HepG2 (cell line): Measurements from ENCODE around the gene DHCR7. TPM values are rescaled to one million over a fixed set of nuclear protein-coding genes. Genes with fewer than 3 reads are reported as not detected.

Source experiments
- ATAC-seq: fragments of 200-7000 bp; cut with Tn5 transposase; 3 replicates; pipeline ENCODE4 v1.9.1; 2020; ENCODE audit warnings: mild to moderate bottlenecking, moderate library complexity
- BruUV-seq: library from RNA; stranded (reverse); fragments of 400-500 nt; replicated peaks from 2 replicates; lab custom pipeline; 2021; lab: Mats Ljungman, UMichigan
- CTCF ChIA-PET: fragments of 300-600 bp; formaldehyde crosslinking; extraction: SDS; loops from one replicate; lab custom pipeline; 2021; ENCODE audit warnings: low total read pairs, inconsistent platforms, low intra/inter-chr PET ratio; lab: Yijun Ruan, JAX
- POLR2A ChIA-PET: fragments of 350-600 bp; sonication (Branson Sonifier 250); formaldehyde crosslinking; loops from one replicate; lab custom pipeline; 2020; ENCODE audit warnings: antibody characterized with exemption, inconsistent platforms; lab: Yijun Ruan, JAX
- DNase-seq: peaks from one replicate; pipeline ENCODE4 v3.0.0-alpha.2; 2015; ENCODE audit warnings: low spot score
- FAIRE-seq: peaks from 3 replicates; lab custom pipeline; 2011; peaks lifted over from hg19 to GRCh38; lab: Jason Lieb, UNC
- H2AFZ ChIP-seq: one replicate; pipeline ENCODE4 v1.6.1; 2011; ENCODE audit warnings: low read length, inconsistent platforms
- H3K27ac ChIP-seq: fragments of 300-600 bp; 3 replicates; pipeline ENCODE4 v1.8.0; 2011; ENCODE audit warnings: mixed run types, mild to moderate bottlenecking, mixed read lengths, low read length, inconsistent platforms; ENCODE audit not compliant: insufficient read depth; ENCODE audit errors: extremely low read length
- H3K27me3 ChIP-seq, 2 experiments: fragments of 200-600 bp in 1 of 2; 2 replicates in 1 of 2; 3 replicates in 1 of 2; pipeline versions ENCODE4 v1.6.0 to v1.8.0; 2011; ENCODE audit warnings: low read length in 2 of 2, mild to moderate bottlenecking in 2 of 2, moderate library complexity in 2 of 2, inconsistent platforms in 1 of 2; ENCODE audit not compliant: insufficient read depth in 2 of 2, control insufficient read depth in 1 of 2
- H3K36me3 ChIP-seq, 2 experiments: fragments of 200-600 bp in 1 of 2; replicated peaks in 1 of 2; 2 replicates in 1 of 2; 3 replicates in 1 of 2; pipeline versions ENCODE4 v1.5.1 to v1.8.0; 2011; ENCODE audit warnings: low read length in 2 of 2, inconsistent platforms in 1 of 2; ENCODE audit not compliant: insufficient read depth in 2 of 2, control insufficient read depth in 1 of 2
- H3K4me1 ChIP-seq: 2 replicates; pipeline ENCODE4 v1.5.1; 2012; ENCODE audit warnings: low read length, inconsistent platforms; ENCODE audit not compliant: insufficient read depth
- H3K4me2 ChIP-seq: 2 replicates; pipeline ENCODE4 v1.6.0; 2011; ENCODE audit warnings: low read depth, low read length, inconsistent platforms
- H3K4me3 ChIP-seq, 3 experiments: fragments of 200-600 bp in 1 of 3; sonication (generic), shearing (Covaris generic) in 1 of 3; replicated peaks in 1 of 3; 2 replicates each; pipeline ENCODE4 v1.5.1; 2011 to 2016; ENCODE audit warnings: low read length in 3 of 3, inconsistent platforms in 2 of 3, low read depth in 2 of 3, mild to moderate bottlenecking in 2 of 3, control low read depth in 1 of 3, mixed read lengths in 1 of 3; ENCODE audit not compliant: insufficient read depth in 1 of 3
- H3K79me2 ChIP-seq: one replicate; pipeline ENCODE4 v1.6.1; 2011; ENCODE audit warnings: low read length, inconsistent platforms; ENCODE audit not compliant: insufficient read depth
- H3K9ac ChIP-seq: 2 replicates; pipeline ENCODE4 v1.6.0; 2011; ENCODE audit warnings: mild to moderate bottlenecking, low read depth, low read length, inconsistent platforms; ENCODE audit not compliant: insufficient read depth
- H3K9me3 ChIP-seq: 2 replicates; pipeline ENCODE4 v1.5.1; 2012; ENCODE audit warnings: mild to moderate bottlenecking, low read length
- H4K20me1 ChIP-seq: 2 replicates; pipeline ENCODE4 v1.6.0; 2011; ENCODE audit warnings: inconsistent platforms, mild to moderate bottlenecking, low read length, moderate library complexity; ENCODE audit not compliant: insufficient read depth
- FOSL2 ChIP-seq: sonication (generic); formaldehyde crosslinking; IDR thresholded peaks from 2 replicates; pipeline ENCODE4 v1.4.0; 2020; ENCODE audit warnings: missing genetic modification reagents
- HES4 ChIP-seq: sonication (generic); formaldehyde crosslinking; IDR thresholded peaks from 2 replicates; pipeline ENCODE4 v1.9.0; 2021; ENCODE audit warnings: mild to moderate bottlenecking, missing genetic modification reagents, borderline replicate concordance
- ISL2 ChIP-seq: sonication (generic); formaldehyde crosslinking; IDR thresholded peaks from 2 replicates; pipeline ENCODE4 v1.5.0; 2020; ENCODE audit warnings: missing genetic modification reagents
- JDP2 ChIP-seq: sonication (generic); formaldehyde crosslinking; IDR thresholded peaks from 2 replicates; pipeline ENCODE4 v1.8.1; 2022; ENCODE audit warnings: missing genetic modification reagents, borderline replicate concordance
- RBM22 ChIP-seq: fragments of 200-400 bp; formaldehyde crosslinking; optimal IDR thresholded peaks from 2 replicates; pipeline ENCODE3; 2017; ENCODE audit warnings: mild to moderate bottlenecking, low read length, moderate library complexity
- ZNF350 ChIP-seq: sonication (generic); formaldehyde crosslinking; IDR thresholded peaks from 2 replicates; pipeline ENCODE4 v1.4.0; 2020; ENCODE audit warnings: mild to moderate bottlenecking, low read depth, missing genetic modification reagents, borderline replicate concordance
- ZNF549 ChIP-seq: sonication (generic); formaldehyde crosslinking; IDR thresholded peaks from 2 replicates; pipeline ENCODE4 v1.5.0; 2020; ENCODE audit warnings: missing genetic modification reagents
- ZNF616 ChIP-seq: sonication (generic); formaldehyde crosslinking; IDR thresholded peaks from 2 replicates; pipeline ENCODE4 v1.5.0; 2020; ENCODE audit warnings: low read depth, mild to moderate bottlenecking, missing genetic modification reagents
- ZNF788 ChIP-seq: sonication (generic); formaldehyde crosslinking; IDR thresholded peaks from 2 replicates; pipeline ENCODE4 v1.5.0; 2020; ENCODE audit warnings: mild to moderate bottlenecking, missing genetic modification reagents, borderline replicate concordance
- WGBS: methylation state at CpG from one replicate; pipeline ENCODE4 v1.1.6; 2017; ENCODE audit warnings: low lambda C conversion rate; 5-methylcytosine and 5-hydroxymethylcytosine counted together
- in situ Hi-C: cut with HindIII; loops from 2 replicates; pipeline ENCODE4 v1.10.0; 2017; ENCODE audit warnings: low pct_unique_long_range_greater_than_20kb; ENCODE audit not compliant: extremely low pct_ligation_motif_present
- intact Hi-C: fragments of 100-400 bp; cut with micrococcal nuclease; formaldehyde crosslinking; loops from one replicate; pipeline ENCODE4 v1.10.0; 2022; ENCODE audit not compliant: unreplicated experiment
- polyA plus RNA-seq, 8 experiments: library from polyadenylated mRNA; depleted of rRNA in 3 of 8; stranded (reverse) in 7 of 8; unstranded in 1 of 8; fragments of >200 nt; fragmentation: Illumina TruSeq in 4 of 8; extraction: Trizol in 4 of 8; gene quantifications; 2 replicates each; pipeline versions ENCODE4 v1.2.1 to v1.2.3, GENCODE V29; 2011 to 2016; ENCODE audit warnings: low read depth in 4 of 8, missing spikeins in 1 of 8, mixed read lengths in 1 of 8; ENCODE audit not compliant: insufficient read depth in 1 of 8
- total RNA-seq, 5 experiments: library from RNA; depleted of rRNA; stranded (reverse); fragments of >200 nt; fragmentation: Illumina TruSeq; extraction: Trizol; gene quantifications; 2 replicates each; pipeline ENCODE4 v1.2.3, GENCODE V29; 2016; ENCODE audit warnings: low read depth in 1 of 5
- TF ChIP-seq, protein P1 (sequence below): sonication (generic); formaldehyde crosslinking; IDR thresholded peaks from 2 replicates; pipeline ENCODE4 v1.9.0; 2022; ENCODE audit warnings: missing genetic modification reagents, mild to moderate bottlenecking, borderline replicate concordance
- TF ChIP-seq, protein P2 (sequence below): sonication (generic); formaldehyde crosslinking; IDR thresholded peaks from 2 replicates; pipeline ENCODE4 v1.5.0; 2020; ENCODE audit warnings: mild to moderate bottlenecking, missing genetic modification reagents, borderline replicate concordance
- TF ChIP-seq, protein P3 (sequence below): sonication (generic); formaldehyde crosslinking; IDR thresholded peaks from 2 replicates; pipeline ENCODE4 v1.4.0; 2020; ENCODE audit warnings: missing genetic modification reagents, borderline replicate concordance

Gene DHCR7
- total and polyA plus RNA-seq, 2 of the 13 experiments (the other 11 are each of a cell fraction or from before 2014, with no cell fraction given) = 96.0 to 143 TPM

DNA sequence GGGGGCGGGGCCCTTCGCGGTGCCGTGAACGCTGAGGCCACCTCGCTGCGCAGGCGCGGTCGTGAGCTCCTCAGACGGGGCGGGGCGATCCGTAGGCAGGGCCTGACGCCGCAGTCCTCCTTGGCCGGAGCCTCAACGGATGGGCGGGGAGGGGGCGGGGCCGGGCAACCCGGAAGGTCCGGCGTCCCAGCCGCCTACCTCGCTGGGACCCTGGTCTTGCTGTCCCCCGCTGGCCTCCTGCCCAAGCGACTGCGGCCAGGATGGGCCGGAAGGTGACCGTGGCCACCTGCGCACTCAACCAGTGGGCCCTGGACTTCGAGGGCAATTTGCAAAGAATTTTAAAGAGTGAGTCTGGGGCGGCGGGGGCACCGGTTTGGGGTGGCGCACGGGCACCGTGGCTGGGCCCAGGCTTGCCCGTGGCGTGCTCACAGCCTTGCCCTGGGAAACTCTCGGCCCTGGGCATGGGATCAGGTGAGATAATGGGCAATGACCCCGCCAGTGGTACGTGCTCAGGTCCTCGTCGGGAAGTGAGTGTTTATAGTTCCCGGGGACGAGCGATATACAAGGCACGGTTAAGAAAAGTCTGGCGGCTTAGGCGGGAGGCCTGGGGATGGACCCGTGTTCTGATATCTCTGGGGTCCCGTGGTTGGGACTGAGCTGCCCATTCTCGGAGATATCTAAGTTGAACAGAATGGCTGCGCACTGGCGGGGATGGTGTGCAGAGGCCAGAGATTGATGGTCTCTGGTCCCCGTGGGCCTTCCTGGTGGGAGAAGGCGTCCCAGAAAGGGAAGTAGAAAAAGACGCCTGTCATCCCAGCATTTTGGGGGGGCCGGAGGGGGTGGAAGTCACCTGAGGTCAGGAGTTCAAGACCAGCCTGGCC, 5.1 kb upstream of the DHCR7 start, which contains the start of gene NADSYN1:
Gene NADSYN1, plus strand, starts transcription at position 167 of the 881 bp plus-strand sequence. Its CDS starts 94 bp downstream, at position 261.
- Histone ChIP-seq H3K4me3 (peak within 1 kb of the TSS; percentile 78 to 99 (median 87)), H3K9me3 (no peaks in the 10 kb centered on the region), H3K9ac (peak within 1 kb of the TSS; percentile 77), H3K4me2 (peak within 1 kb of the TSS; percentile 84), H4K20me1 (no peaks in the 10 kb centered on the region), H3K36me3 (peaks cover 7 to 33% of the 10 kb centered on the region in 2 experiments; a peak in 4 of 5 replicates), H2AFZ (no peak within 1 kb of the TSS), H3K27ac (peak within 1 kb of the TSS; percentile 51), H3K79me2 (peaks cover 36% of the 10 kb centered on the region), H3K4me1 (peaks cover 44% of the 10 kb centered on the region), H3K27me3 (no peaks in the 10 kb centered on the region)
- DNase-seq = peak; percentile 89
- 5% methylated on average over 12 of the region's 61 CpGs for WGBS
- intact Hi-C loops = no loop called here
- TSS peak; percentile 32 for BruUV-seq
- CTCF ChIA-PET = no interaction called here
- POLR2A ChIA-PET = interaction anchor here (0.6 to 1.0 kb wide), 6 partner anchors 13 to 379 kb away, joined by 3 to 8 read pairs (median 4); no protein-coding TSS in a partner anchor
- in situ Hi-C loops = no loop called here
- ATAC-seq = peak; percentile 75
- FAIRE-seq = no peak
- TF ChIP-seq ZNF350 (CRISPR knock-in tag) (peak; percentile 75), HES4 (CRISPR knock-in tag) (no peak), RBM22 (no peak), ZNF616 (peak; percentile 73; the same call in 1 of the 2 replicates), JDP2 (CRISPR knock-in tag) (no peak), ISL2 (CRISPR knock-in tag) (no peak), ZNF549 (CRISPR knock-in tag) (no peak), FOSL2 (CRISPR knock-in tag) (no peak), ZNF788 (peak; percentile 69; the same call in 1 of the 2 replicates)
- TF ChIP-seq, protein P1, sequence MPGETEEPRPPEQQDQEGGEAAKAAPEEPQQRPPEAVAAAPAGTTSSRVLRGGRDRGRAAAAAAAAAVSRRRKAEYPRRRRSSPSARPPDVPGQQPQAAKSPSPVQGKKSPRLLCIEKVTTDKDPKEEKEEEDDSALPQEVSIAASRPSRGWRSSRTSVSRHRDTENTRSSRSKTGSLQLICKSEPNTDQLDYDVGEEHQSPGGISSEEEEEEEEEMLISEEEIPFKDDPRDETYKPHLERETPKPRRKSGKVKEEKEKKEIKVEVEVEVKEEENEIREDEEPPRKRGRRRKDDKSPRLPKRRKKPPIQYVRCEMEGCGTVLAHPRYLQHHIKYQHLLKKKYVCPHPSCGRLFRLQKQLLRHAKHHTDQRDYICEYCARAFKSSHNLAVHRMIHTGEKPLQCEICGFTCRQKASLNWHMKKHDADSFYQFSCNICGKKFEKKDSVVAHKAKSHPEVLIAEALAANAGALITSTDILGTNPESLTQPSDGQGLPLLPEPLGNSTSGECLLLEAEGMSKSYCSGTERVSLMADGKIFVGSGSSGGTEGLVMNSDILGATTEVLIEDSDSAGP (CRISPR knock-in tag) = peak; percentile 61; the same call in 1 of the 2 replicates
- TF ChIP-seq, protein P2, sequence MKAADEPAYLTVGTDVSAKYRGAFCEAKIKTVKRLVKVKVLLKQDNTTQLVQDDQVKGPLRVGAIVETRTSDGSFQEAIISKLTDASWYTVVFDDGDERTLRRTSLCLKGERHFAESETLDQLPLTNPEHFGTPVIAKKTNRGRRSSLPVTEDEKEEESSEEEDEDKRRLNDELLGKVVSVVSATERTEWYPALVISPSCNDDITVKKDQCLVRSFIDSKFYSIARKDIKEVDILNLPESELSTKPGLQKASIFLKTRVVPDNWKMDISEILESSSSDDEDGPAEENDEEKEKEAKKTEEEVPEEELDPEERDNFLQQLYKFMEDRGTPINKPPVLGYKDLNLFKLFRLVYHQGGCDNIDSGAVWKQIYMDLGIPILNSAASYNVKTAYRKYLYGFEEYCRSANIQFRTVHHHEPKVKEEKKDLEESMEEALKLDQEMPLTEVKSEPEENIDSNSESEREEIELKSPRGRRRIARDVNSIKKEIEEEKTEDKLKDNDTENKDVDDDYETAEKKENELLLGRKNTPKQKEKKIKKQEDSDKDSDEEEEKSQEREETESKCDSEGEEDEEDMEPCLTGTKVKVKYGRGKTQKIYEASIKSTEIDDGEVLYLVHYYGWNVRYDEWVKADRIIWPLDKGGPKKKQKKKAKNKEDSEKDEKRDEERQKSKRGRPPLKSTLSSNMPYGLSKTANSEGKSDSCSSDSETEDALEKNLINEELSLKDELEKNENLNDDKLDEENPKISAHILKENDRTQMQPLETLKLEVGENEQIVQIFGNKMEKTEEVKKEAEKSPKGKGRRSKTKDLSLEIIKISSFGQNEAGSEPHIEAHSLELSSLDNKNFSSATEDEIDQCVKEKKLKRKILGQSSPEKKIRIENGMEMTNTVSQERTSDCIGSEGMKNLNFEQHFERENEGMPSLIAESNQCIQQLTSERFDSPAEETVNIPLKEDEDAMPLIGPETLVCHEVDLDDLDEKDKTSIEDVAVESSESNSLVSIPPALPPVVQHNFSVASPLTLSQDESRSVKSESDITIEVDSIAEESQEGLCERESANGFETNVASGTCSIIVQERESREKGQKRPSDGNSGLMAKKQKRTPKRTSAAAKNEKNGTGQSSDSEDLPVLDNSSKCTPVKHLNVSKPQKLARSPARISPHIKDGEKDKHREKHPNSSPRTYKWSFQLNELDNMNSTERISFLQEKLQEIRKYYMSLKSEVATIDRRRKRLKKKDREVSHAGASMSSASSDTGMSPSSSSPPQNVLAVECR (CRISPR knock-in tag) = peak; percentile 96; the same call in 1 of the 2 replicates
- TF ChIP-seq, protein P3, sequence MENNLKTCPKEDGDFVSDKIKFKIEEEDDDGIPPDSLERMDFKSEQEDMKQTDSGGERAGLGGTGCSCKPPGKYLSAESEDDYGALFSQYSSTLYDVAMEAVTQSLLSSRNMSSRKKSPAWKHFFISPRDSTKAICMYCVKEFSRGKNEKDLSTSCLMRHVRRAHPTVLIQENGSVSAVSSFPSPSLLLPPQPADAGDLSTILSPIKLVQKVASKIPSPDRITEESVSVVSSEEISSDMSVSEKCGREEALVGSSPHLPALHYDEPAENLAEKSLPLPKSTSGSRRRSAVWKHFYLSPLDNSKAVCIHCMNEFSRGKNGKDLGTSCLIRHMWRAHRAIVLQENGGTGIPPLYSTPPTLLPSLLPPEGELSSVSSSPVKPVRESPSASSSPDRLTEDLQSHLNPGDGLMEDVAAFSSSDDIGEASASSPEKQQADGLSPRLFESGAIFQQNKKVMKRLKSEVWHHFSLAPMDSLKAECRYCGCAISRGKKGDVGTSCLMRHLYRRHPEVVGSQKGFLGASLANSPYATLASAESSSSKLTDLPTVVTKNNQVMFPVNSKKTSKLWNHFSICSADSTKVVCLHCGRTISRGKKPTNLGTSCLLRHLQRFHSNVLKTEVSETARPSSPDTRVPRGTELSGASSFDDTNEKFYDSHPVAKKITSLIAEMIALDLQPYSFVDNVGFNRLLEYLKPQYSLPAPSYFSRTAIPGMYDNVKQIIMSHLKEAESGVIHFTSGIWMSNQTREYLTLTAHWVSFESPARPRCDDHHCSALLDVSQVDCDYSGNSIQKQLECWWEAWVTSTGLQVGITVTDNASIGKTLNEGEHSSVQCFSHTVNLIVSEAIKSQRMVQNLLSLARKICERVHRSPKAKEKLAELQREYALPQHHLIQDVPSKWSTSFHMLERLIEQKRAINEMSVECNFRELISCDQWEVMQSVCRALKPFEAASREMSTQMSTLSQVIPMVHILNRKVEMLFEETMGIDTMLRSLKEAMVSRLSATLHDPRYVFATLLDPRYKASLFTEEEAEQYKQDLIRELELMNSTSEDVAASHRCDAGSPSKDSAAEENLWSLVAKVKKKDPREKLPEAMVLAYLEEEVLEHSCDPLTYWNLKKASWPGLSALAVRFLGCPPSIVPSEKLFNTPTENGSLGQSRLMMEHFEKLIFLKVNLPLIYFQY (CRISPR knock-in tag) = 0 out of 2 replicates have a peak, but pooled peaks have one; percentile 16
